ENCODE data around the gene MRAP.

Gene MRAP

GRCh38 chr21:32322676-32323075, 24.0 kb downstream of the MRAP start:
- no peak for DNase-seq (ENCODE audit: low read depth)

DNA sequence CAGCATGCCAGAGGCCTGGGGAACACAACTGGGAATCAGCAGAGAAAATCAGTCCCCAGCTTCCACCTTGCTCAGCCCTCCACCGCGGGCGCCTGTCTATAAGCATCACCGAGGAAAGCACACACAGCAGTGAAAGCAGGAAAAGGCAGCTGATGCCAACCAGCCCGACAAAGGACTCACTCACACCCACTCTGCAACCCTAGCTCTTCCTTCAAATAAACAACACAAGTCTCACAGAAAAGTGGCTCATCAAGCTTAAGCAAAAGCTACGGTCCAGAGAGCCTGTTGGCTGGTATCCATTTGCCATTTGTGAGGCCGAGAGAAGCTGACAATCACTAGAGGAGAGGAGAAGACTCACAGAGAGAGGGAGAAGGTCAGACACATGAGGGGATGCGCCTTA, 27.1 kb downstream of the MRAP start:
- no peak for DNase-seq (ENCODE audit: low read depth)

DNA sequence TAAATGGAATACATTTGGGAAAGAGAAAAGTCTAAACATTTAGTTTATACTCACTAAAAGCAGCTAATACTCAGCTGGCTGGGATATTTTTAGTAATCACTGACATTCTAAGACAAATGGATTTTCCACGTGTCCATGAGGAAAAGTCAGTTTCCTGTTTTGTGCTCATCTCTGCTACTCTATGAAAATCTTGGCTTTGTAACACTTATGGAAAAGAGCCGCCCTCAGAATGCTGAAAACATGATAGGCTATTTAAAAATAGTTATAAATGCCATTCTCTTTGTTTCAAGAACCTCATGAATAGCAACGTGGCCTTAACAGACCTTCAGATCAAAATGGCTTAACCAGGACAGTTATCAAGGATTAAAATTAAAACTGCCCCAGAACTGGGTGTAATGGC, 29.9 kb downstream of the MRAP start:
- DNase-seq (ENCODE audit: low read depth) = no peak

DNA sequence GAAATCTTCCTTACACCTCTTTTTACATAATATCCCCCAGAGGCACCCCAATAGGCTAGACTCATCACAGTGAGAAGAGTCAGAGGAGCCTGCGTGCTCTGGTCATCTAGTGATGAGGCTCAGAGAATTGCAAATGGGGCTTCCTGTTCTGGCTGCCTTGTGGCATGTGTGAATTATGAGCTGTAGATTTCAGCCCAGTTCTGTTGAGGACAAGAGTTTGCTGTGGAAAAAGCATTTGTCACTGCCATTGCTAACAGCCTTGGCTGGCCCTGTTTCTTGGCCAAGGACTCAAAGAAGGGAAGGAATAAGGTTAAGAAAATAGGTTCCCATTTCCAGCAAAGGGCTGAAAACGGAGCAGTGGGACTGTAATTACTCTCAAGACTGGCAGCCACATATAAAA, 30.7 kb downstream of the MRAP start:
- no peak for DNase-seq (ENCODE audit: low read depth)

DNA sequence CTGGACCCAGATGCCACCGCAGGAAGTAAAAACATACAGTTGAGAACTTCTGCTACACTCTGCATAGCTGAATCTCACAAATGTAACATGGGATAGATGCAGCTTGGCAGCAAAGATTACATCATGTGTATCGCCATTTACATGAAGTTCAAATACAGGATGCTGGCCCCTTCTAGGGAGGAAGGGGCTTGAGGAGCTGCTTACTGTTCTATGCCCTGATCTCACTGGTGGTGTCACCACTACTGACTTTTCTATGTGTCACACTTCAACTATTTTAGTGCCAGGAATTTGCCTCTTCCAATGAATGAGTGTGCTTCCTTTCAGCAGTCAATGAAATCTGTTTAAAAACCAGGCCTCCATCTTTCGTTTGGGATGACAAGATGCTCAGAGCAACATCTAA, 31.1 kb downstream of the MRAP start:
- DNase-seq (ENCODE audit: low read depth) = no peak

DNA sequence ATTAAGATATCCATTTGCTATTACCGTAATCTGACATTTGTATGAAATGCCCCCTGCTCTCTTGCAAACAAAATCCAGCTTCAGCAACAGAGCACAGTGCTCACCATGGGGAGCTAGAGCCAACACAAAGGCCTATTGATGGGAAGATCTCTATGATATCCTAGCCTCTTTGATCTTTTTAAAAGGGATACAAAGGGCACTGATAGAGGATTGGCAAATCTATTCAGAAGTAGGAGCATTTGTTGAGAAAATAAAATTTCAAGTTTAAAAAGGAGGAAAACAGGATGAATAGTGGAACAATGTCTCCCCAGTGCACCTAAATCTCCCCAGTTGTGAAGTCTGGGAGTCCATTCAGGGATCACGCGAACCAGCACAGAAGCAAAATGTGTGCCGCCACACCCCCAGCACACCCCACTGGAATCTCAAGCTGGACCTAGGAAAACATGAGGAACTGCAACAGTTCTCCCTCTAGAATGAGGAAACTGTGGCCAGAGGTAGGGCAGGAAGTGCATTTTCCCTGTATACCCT, 32.2 kb downstream of the MRAP start:
- no peak for DNase-seq (ENCODE audit: low read depth)

DNA sequence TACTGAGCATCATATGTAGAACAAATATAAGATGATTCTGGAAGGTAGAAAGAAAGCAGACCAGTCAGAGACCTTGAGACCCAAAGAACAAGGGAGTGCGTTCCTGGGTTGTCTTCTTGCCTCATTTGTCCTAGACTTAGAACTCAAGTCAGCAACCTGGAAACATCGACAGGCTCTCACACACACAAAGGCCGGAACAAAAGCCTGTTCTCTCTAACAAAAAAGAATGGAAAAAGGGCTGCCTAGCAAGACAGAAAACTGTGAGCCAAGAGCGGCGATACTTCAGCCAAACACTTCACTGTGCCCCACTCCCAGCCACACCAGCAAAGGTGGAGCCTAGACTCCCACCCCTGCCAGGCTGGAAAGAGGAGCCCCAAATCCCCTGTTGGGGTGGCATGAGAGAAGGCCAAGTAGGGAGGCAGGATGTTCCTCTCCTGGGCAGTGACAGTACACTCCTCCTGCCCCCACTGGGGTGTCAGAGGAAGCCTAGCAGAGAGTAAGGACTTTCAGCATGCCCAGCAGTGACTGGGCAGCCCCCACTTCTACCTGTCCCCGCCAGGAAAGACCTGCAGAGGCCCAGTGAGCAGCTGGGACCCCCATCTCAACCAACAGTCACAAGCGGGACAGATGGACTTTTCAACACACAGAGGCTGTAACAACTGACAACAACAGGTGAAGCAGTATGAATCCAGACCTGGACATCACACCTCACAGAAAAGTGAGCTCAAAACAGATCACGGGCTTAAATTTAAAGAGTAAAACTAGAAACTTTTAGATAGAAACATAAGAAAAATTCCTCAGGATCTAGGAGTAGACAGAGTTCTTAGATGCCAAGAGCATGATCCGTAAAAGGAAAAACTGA, 33.0 kb downstream of the MRAP start:
- DNase-seq (ENCODE audit: low read depth) = no peak

DNA sequence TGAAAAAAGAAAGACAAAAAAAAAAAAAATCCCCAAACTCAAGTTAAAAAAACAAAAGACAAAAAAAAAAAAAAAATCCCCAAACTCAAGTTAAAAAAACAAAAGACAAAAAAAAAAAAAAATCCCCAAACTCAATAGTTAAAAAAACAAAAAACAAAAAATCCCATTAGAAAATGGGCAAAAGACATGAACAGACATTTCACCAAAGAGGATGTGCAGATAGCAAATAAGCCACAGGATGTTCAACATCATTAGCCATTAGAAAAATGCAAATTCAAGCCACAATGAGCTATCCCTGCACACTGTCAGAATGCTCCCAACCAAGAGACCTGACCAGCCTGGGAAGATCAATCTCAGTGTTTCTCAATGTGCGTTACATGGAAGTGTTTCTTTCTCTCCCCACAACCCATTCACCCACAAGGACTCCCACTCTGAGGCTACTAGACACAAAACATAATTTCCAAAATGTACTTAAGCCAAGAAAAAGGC, 33.9 kb downstream of the MRAP start:
- DNase-seq (ENCODE audit: low read depth) = no peak

- no peak for DNase-seq (ENCODE audit: low read depth)
These were observed 35.5 kb downstream of the MRAP start for GRCh38 chr21:32333953-32334673.

DNA sequence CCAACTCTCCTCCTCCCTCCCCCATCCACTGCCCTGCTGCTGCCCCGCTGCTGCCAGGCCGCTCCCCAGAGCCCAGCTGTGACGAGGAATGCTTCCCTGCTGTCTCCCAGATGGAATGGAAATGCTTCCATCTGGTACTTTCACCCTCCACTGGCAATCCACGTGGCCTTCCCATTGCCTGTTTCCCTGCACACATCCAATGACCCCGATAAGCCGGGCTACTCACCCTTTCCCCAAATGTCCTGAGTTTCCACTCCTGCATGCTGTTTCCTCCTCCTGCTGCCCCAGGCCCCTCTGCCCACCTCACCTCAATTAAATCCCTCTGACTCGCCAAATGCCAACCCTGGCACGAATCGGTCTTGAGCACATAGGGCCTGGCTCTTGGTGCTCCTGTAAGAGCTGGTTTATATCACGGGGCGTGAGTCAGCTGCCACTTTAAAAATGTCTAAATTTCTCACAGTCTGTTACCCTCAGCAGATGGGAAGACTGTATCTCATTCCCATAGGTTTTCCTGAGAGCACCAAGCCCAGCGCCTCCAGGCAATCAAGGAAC, 36.4 kb downstream of the MRAP start:
- DNase-seq (ENCODE audit: low read depth) = no peak

- no peak for DNase-seq (ENCODE audit: low read depth)
These were observed 37.2 kb downstream of the MRAP start for GRCh38 chr21:32335601-32336575.

GRCh38 chr21:32336711-32337110, 38.1 kb downstream of the MRAP start:
- DNase-seq (ENCODE audit: low read depth) = no peak

GRCh38 chr21:32337206-32337605, 38.6 kb downstream of the MRAP start:
- no peak for DNase-seq (ENCODE audit: low read depth)

DNA sequence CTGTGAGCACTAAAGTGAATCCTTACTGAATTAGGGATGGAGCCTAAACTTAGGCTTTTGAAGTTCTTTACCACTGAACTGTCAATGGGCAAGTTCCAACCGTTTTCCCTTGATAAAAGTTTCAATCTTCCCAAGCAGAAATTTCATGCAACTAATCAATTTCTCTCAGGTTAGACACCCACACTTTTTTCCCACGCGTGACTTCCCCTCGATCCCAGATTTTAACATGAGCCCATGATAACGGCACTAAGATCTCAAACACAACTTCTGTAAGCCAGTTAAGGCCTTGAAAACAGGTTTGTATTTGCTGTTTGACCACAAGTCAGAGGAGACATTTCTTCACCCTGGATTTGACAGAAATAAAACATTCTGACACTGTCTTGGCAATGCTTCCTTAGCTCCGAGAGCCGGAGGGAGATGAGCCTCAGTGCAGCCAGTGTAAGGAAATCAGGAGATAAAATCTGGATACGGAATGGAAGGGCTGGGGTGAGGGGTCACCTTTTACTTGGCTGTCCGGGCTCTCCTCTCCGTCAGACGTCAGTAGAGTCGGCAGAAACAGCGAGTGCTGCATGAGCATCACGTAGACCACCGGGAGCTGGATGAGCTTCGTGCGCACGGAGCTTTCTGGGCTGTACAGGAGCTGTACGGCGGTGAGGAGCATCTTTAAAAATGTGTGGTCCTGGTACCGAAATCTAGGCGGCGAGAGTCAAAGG, 39.7 kb downstream of the MRAP start:
- DNase-seq (ENCODE audit: low read depth) = no peak

DNA sequence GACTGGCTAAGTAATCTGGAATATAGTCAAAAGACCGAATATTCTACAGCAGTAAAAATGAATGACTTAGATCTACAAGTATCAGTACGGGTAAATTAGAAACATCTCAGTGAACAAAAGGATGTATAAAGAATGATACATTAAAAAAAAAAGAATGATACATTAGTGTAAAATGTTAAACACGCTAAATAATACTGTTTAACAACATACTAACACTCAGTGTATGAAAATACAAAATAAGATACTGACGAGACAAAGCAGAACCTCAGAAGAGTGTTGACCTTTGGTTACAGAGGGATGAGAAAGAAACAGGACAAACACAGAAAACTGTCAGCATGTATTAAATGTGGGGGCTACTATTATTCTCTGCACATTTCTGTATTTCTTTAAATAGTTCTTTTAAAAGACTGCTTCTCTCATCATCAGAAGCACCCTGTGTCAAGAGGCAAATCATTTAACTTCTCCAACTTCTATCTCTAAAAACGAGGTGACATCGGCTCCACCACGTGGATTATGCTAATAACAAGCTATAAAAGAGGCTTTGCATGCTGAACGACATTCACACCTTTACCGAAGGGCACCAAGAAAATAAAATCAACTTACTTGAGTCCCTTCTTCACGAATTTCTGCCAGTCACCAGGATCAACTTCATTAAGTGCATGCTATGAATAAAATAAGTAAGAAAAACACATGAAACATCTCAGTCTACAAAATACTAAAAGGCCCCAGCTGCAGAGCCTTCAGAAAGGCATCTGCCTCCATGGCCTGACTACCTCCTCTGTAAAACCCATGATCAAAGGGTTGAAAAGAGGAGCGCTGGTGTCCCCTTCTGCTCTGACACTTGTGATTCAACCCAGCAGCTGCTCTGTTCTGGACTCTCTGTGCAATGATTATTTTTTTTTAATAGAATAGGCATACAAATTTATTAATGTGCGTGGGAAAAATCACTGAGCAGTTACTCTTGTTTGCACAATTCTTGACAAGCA, 42.5 kb downstream of the MRAP start:
- DNase-seq (ENCODE audit: low read depth) = no peak

GRCh38 chr21:32346951-32347350, 48.3 kb downstream of the MRAP start:
- no peak for DNase-seq (ENCODE audit: low read depth)

GRCh38 chr21:32347351-32347750, 48.7 kb downstream of the MRAP start:
- DNase-seq (ENCODE audit: low read depth) = no peak

DNA sequence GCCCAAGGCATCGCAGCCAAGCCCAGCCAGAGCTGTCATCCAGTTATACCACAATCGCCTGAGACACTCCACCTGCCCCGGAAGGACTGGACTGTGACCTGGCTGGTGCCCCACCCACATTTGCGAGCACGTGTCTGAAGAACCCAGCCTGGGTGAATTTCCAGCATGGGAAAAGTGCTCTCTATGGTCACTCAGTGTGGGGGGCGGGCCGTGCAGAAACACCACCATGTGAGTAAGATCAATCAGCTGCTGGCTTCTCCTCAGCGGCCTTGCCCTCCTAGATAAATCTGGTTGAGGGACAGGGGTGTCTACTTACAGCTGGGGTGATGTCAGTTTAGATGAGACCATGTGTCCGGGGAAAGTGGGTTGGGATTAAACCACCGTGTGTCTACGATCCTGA, 49.3 kb downstream of the MRAP start:
- DNase-seq (ENCODE audit: low read depth) = no peak

- no peak for DNase-seq (ENCODE audit: low read depth)
These were observed 50.1 kb downstream of the MRAP start for GRCh38 chr21:32348604-32349332.
